ENCODE data around the gene USP44.

The USP44 gene

GRCh38 chr12:95480230-95480629, 71.0 kb downstream of the USP44 start:
- TF ChIP-seq CTCF (conservative IDR thresholded peaks at IDR 0.05): no peak
- 0 out of 2 replicates have a peak overlapping the region, but pooled peaks have one; percentile 7 for H3K27ac ChIP-seq

DNA sequence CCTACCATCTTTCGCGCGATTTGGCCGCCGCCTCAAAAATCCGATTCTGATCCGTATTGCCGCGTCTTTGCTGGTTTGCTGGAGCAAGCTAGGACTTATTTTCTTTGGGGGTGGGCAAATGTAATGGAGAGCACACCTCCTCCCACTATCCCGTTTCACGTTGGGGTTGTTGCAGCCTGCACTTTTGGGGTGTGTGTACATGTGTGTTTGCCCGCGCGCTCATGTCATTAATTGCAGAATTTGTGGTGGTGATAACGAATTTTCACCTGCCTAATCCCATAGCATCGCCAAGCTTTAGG, 76.7 kb downstream of the USP44 start:
- H3K27ac ChIP-seq: peak overlapping the region; percentile 96
- no peak for TF ChIP-seq CTCF (conservative IDR thresholded peaks at IDR 0.05)

DNA sequence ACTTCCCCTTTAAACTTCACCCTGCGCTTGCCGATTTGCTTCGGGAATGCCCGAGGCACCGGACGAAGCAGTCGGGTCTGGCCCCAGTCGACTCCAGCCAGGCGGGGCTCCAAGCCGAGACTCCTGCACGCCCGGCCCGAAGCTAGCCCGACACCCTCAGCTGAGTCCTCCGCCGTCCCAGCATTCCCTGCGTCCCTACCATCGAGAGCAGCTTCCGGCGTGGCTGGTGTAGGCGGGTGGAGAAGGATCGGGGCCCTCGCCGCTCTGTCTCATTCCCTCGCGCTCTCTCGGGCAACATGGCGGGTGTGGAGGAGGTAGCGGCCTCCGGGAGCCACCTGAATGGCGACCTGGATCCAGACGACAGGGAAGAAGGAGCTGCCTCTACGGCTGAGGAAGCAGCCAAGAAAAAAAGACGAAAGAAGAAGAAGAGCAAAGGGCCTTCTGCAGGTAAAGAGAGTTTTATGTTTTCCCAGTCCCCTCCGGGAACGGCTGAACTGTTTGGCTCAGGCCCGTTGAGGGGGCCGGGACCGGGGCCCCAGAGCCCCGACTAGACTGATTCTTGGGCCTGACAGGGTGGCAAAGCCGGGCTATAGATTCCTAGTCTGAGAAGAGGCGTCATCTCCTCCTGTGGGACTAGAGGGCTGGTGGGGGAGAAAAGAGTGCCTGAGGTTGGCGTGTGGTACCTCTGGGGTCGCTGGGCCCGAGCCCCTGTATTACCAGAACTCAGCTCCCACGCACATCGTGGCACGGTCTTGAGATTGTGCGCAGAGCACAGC, 77.2 kb downstream of the USP44 start, which contains the start of gene METAP2:
METAP2 (plus strand) TSS at position 269 of the 776 bp plus-strand sequence; CDS start at position 297, 28 bp downstream.
- no peak for TF ChIP-seq CTCF (conservative IDR thresholded peaks at IDR 0.05)

DNA sequence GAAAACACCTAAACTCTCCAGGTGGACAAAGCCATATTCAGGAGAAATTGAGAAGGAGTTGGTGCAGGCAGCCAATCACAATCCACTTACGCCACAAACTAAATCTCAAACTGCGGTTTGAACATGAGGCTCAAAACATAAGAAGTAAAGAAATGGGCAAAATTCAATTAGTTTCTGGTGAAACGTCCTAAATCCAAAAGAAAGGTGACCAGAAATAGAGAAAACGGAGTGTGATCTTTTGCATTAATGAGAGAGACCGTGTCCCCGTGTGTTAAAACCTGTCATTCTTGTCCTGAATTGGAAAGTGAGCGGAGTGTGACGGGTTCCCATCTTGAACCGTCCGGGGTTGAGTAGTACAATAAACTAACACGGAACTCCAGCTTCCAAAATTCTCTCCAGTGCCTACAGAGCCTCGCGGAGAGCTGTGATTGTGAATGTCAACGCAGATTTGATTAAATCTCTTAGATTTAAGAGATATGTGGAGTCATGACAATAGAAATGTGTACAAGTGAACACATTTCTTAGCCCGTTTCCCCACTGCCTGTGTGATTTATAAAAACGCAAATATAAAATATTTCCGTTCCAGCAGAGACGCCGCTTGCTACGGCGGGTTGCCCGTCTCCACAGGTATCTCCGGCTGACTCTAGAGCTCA, 77.9 kb downstream of the USP44 start:
- TF ChIP-seq CTCF (conservative IDR thresholded peaks at IDR 0.05): no peak
- peak overlapping the region; percentile 96 for H3K27ac ChIP-seq

More for the DNA sequence above, 77.2 kb downstream of the USP44 start, which contains the start of gene METAP2:
- H3K27ac ChIP-seq: peak within 1 kb of the TSS; percentile 96

DNA sequence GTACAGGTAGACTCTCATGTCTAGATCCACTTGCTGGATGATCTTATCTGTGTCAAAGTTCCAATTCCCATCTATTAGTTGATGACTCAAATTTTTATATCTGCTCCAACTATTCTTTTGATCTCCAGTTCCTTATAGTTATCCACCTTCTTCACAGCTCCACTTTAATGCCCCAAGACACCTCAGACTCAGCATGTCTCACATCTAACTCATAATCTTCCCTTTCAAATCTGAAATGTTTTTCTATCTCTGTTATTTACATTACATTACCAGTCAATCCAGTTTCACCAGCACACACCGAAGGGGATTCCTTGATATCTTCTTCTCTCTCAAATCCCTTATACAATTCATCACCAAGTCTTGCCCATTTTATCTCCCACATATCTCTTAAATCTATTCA, 81.0 kb downstream of the USP44 start:
- no peak for TF ChIP-seq CTCF (conservative IDR thresholded peaks at IDR 0.05)
- H3K27ac ChIP-seq: peak overlapping the region; percentile 96

Measured in VCaP (cell line).